ENCODE measurements around the gene LRP1.
A peak's percentile ranks its signal among the peaks of the same experiment; 100 is the strongest.

Gene LRP1

GRCh38 chr12:57214398-57214781 lies 86.1 kb downstream of the LRP1 start:
- peak; percentile 67 for DNase-seq

DNA sequence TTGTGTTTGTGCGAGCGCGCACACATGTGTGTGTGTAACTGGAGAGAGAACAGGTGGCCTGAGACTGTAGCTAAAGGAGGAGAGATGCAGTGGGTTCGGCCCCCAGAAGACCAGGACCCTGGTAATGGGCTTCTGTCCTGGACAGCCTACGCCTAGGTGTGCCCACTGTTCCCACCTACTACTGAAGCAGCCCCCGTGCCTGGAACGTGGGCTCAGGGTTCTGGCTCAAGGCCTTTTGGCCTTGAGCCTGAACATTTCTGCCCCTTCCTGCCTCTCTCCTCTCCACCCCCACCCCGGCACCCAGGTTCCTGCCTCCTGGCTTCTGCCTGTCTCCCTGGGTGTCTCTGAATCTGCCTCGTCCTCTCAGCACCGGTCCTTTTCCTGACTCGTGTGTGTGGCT lies 86.8 kb downstream of the LRP1 start:
- DNase-seq, result no peak

GRCh38 chr12:57215668-57216013 lies 87.4 kb downstream of the LRP1 start:
- DNase-seq, result no peak

- no peak for DNase-seq
These were observed 88.0 kb downstream of the LRP1 start, which contains the start of gene NXPH4 for GRCh38 chr12:57216014-57216911. TSS of gene NXPH4 (plus strand) at chr12:57216794. CDS start at chr12:57216970, 176 bp downstream.

GRCh38 chr12:57216921-57217879 lies 88.9 kb downstream of the LRP1 start:
- DNase-seq, result no peak

GRCh38 chr12:57218030-57218853 lies 90.0 kb downstream of the LRP1 start:
- DNase-seq, result no peak

DNA sequence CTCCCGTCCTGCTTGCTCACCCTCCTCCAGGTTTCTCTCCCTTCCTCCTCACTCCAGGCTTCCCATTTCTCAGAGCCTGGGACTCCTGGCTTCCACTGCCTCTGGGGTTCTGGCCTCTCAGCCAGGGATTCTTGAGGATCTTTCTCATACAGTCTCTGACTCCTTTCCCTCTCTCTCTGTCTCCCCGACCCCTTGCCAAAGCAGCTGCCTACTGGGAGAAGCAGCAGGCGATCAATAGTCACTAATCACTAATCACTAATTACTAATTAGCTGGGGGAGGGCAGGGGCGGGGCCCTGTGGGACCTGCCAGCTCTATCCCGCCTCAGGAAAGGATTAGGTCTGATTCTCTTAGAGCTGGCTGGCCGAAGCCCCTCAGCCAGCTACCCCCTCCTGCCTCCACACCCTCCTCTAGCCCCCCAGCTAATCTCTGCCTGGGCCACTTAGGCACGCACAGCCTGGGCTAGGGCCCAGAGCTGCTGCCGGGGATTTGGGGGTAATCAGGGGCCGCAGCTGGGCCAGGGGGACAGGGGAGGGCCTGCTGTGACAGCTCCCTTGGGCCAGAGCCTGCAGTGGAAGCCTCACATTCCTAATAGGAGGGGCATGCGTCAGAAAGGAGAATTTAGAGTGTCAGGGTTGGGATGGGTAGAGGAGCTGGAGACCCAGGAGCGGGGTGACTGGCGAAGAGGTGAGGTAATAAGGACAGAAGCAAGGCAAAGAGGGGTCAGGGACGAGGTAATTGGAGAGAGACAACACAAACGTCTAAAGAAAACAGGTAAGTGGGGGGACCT lies 91.1 kb downstream of the LRP1 start:
- no peak for DNase-seq

DNA sequence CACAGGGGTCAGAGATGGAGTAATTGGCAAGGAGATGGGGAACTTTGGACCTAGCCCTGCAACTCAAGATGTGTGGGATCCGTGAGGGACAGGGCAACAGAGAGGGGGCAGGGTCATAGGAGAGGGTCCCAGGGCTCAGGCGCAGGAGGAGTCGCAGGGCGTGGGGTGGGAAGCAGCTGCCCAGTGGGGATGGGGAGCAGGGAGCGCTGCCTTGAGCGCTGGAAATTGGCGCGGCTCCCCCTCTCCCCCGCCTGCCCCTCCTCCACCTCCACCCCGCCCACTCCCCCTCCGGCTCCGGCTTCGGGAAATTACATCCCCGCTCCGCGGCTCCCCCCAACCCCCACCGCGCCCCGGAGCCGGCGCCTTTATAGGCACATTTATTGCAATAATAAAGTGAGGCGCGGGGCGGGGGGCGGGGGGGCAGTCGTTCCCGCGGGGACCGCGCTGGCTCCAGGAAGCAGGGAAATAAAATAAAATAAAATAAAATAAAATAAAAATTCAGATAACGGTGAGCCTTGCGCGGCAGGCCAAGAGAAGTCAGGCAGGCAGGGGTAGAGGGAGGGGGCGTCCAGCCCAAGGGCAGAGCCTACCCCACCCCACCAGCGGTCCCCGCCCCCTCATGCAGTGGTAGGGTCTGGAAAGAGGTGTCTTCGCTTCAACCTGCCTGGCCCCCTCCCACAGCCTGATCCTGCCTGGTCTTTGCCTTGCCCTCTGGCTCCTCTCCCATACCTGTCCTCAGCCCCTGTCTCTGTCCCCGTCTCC lies 91.9 kb downstream of the LRP1 start:
- no peak for DNase-seq

DNA sequence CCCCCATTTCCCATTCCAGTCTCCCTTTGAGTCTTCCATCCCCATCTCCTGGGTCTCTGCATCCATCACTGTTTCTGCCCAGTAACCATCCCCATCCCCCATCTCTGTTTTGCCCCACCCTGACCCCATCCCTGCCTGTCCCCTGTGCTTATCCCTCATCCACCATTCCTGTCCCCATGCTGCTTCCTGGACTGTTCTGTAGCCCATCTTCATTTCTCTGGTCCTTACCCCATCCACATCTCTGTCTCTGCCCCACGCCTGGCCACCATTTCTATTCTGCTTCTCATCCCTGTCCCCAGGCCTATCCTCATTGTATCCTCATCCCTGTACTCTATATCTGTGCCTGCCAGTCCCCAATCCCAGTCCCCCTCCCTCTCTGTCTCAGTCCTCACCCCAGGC lies 92.5 kb downstream of the LRP1 start:
- DNase-seq, result no peak

DNA sequence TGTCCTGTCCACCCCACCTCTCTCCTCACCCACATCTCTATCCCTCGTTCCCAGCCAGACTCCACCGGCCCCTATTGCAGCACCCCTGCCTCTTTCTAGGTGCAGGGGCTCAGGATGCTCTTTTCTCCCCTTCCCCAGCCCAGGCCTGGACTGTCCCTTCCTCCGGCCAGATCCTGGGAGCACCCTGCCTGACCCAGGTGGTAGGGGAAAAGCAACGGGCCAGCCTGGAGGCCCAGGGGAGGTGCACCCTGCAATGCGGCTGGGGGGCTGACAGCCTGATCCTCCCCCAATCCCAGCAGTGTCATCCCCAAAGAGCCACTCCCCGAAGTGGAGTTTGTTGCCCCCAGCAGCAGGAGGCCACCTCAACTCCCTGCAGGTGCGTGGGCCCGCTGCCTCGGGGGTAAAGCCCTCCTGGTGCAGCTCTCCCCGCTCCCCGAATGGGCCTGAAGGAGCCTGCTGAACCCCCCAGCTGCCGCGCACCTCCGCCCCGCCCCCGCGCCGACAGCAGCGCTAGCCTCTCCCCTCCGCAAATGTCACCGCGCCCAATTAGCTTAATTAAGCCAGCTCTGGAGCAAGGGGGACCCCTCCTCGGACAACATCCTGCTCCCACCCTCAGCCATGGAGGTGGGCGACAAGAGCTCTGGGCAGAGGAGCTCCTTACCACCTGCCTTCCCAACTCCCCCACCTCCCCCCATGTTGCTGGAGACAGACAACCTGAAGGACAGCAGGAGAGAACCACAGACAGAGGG lies 93.1 kb downstream of the LRP1 start:
- DNase-seq, result no peak

- no peak for DNase-seq
These were observed 94.3 kb downstream of the LRP1 start for GRCh38 chr12:57222286-57223190.

DNA sequence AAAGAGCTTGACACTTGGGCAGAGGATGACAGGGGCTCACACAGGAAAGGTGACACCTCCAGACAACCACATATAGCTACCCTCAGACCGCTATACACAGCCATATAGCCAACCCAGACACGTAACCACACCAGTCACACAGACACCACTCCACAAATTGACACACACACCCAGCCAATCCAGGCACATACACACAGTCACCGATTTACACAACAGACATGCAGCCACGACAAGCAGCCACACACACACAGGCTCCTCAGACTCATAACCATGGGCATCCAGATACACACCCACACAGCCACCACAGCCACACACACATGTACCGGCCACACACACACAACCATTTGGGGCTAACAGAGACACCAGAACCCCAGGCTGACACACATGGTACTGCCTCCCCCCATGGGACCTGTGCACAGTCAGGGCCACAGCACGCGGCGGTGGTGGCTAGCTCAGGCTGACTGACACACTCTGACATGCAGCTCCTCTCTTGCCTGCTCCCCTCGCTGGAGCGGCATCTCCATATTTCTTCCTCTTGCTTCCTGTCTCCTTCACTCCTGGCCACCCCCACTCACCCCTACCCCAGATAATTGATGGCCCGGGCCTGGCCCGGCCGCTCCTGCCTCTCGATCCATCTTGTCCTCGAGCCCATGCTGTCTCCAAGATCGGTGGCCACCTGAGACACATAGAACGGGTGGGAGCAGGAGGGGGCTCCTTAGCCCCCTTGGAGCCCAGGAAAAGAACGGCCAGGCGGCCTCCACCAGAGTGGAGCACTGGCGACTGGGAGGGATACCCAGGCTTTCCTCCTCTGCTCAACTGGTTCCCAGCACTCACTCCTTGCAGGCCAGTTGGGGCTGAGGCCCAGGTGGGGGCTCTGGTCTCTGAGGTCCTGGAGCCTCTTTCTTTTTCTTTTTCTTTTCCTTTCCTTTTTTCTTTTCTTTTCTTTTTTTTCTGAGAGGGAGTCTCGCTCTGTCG lies 95.2 kb downstream of the LRP1 start:
- DNase-seq, result no peak

DNA sequence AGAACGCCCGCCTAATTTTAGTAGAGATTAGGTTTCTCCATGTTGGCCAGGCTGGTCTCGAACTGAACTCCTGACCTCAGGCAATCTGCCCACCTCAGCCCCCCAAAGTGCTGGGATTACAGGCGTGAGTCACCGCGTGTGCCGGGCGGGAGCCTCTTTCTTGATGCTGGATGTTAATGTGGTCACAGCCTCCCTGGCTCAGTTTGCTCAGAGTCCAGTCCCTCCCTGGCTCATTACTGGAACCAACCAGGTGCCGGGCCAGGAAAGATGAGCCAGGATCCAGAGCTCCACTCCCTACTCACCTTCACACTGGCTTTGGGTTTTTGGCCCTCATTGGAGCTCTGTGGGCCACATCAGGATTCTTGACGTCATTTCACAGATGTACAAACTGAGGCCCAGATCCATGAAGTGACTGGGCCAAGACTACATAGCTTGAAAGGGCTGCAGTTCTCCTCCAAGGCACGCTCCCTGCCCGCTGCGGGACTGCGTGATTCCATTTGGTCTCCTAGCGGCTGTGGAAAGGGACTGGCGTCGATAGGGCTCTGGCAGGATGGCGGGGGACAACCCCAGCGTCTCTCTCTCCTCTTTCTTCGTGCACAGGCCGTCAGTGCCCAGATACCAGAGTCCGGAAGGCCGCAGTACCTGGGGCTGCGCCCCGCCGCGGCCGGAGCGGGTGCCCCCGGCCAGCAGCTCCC lies 96.1 kb downstream of the LRP1 start:
- DNase-seq, result no peak

DNA sequence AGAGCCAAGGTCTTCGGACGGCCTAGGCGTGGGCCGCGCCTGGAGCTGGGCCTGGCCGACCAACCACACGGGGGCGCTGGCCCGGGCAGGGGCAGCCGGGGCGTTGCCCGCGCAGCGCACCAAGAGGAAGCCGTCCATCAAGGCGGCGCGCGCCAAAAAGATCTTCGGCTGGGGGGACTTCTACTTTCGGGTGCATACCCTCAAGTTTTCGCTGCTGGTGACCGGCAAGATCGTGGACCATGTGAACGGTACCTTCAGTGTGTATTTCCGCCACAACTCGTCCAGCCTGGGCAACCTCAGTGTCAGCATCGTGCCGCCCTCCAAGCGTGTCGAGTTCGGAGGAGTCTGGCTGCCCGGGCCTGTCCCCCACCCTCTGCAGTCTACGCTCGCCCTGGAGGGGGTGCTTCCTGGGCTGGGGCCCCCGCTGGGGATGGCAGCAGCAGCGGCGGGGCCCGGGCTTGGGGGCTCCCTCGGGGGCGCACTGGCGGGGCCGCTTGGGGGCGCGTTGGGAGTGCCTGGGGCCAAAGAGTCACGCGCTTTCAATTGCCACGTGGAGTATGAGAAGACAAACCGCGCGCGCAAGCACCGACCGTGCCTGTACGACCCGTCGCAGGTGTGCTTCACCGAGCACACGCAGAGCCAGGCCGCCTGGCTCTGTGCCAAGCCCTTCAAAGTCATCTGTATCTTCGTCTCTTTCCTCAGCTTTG lies 96.8 kb downstream of the LRP1 start:
- no peak for DNase-seq

- no peak for DNase-seq
These were observed 97.5 kb downstream of the LRP1 start for GRCh38 chr12:57225680-57226210.

- no peak for DNase-seq
These were observed 98.5 kb downstream of the LRP1 start for GRCh38 chr12:57226588-57227314.
